Fibroblast of the aortic adventitia (primary cell): ENCODE measurements around the gene RSPH10B2. TPM values are rescaled to one million over a fixed set of nuclear protein-coding genes. Genes with fewer than 3 reads are reported as not detected.
"Not testable (repeated sequence)": the region's sequence is repeated elsewhere in the genome, so short reads cannot be mapped to it uniquely, and the experiment has no call there.

Experiments
- DNase-seq: peaks from one replicate; pipeline ENCODE4 v3.0.0-alpha.2; 2010; ENCODE audit warnings: low read depth
- H3K4me3 ChIP-seq: 2 replicates; pipeline ENCODE4 v1.5.1; 2011; ENCODE audit warnings: low read depth, mild to moderate bottlenecking, control low read depth, low read length, moderate library complexity
- CTCF ChIP-seq: IDR thresholded peaks from 2 replicates; pipeline ENCODE4 v1.5.1; 2011; ENCODE audit warnings: mild to moderate bottlenecking, low read length, control low read depth, inconsistent platforms; ENCODE audit not compliant: insufficient read depth
- total RNA-seq: library from RNA; depleted of rRNA; stranded (reverse); fragments of >200 nt; gene quantifications from 2 replicates; pipeline ENCODE4 v1.2.3, GENCODE V29; 2012; ENCODE audit warnings: low replicate concordance

RSPH10B2 gene
- total RNA-seq, 1 donor = not detected

- no peak for TF ChIP-seq CTCF
- no peak for DNase-seq
- H3K4me3 ChIP-seq = no peak overlapping the region
Observed at GRCh38 chr7:6831018-6831725, 77.3 kb downstream of the RSPH10B2 start.

- no peak overlapping the region for H3K4me3 ChIP-seq
- DNase-seq = no peak
- no peak for TF ChIP-seq CTCF
Observed at GRCh38 chr7:6833636-6834035, 79.7 kb downstream of the RSPH10B2 start.

GRCh38 chr7:6835521-6835920, 81.6 kb downstream of the RSPH10B2 start:
- not testable (repeated sequence) for DNase-seq

GRCh38 chr7:6837081-6837480, 83.2 kb downstream of the RSPH10B2 start:
- not testable (repeated sequence) for H3K4me3 ChIP-seq, DNase-seq

More at GRCh38 chr7:6835521-6835920, 81.6 kb downstream of the RSPH10B2 start:
- H3K4me3 ChIP-seq = not testable (repeated sequence)

- H3K4me3 ChIP-seq, DNase-seq: not testable (repeated sequence)
Observed at GRCh38 chr7:6842278-6842921, 88.5 kb downstream of the RSPH10B2 start.

GRCh38 chr7:6843092-6843491, 89.2 kb downstream of the RSPH10B2 start:
- not testable (repeated sequence) for H3K4me3 ChIP-seq, DNase-seq

GRCh38 chr7:6843654-6844053, 89.8 kb downstream of the RSPH10B2 start:
- not testable (repeated sequence) for DNase-seq

GRCh38 chr7:6845971-6846449, 92.1 kb downstream of the RSPH10B2 start:
- DNase-seq, H3K4me3 ChIP-seq: not testable (repeated sequence)

More at GRCh38 chr7:6843654-6844053, 89.8 kb downstream of the RSPH10B2 start:
- not testable (repeated sequence) for H3K4me3 ChIP-seq

GRCh38 chr7:6847751-6848150, 93.8 kb downstream of the RSPH10B2 start:
- DNase-seq, H3K4me3 ChIP-seq: not testable (repeated sequence)

Other genes with a start within 250 kb of the RSPH10B2 start
- not detected in 2 replicates for gene GRID2IP, start 202.6 kb upstream of the RSPH10B2 start, total RNA-seq
- gene ZDHHC4, start 176.6 kb upstream of the RSPH10B2 start, total RNA-seq = 51.2 and 63.8 TPM in 2 replicates
- gene INTS15, start 164.1 kb upstream of the RSPH10B2 start, total RNA-seq = 8.7 and 10.8 TPM in 2 replicates
- 0.54 and 1.6 TPM in 2 replicates for gene ZNF853, start 138.5 kb upstream of the RSPH10B2 start, total RNA-seq
- gene ZNF316, start 116.8 kb upstream of the RSPH10B2 start, total RNA-seq = 9.9 and 21.0 TPM in 2 replicates
- gene ZNF12, start 47.2 kb upstream of the RSPH10B2 start, total RNA-seq = 16.9 and 36.9 TPM in 2 replicates
- 45.6 and 114 TPM in 2 replicates for gene CCZ1B, start 72.2 kb downstream of the RSPH10B2 start, total RNA-seq